BE2C (cell line): Measurements from ENCODE around the gene CCDC3.

ENCODE experiments used
- DNase-seq: peaks from one replicate; pipeline ENCODE4 v3.0.0-alpha.2; 2020
- H3K27me3 ChIP-seq: fragments of 250-450 bp; sonication (Bioruptor Pico); 2 replicates; pipeline ENCODE4 v1.5.1; 2020; ENCODE audit warnings: mild to moderate bottlenecking
- H3K36me3 ChIP-seq: fragments of 250-450 bp; sonication (Bioruptor Pico); 2 replicates; pipeline ENCODE4 v1.5.1; 2020; ENCODE audit warnings: mild to moderate bottlenecking
- H3K4me1 ChIP-seq: fragments of 250-450 bp; sonication (Bioruptor Pico); 2 replicates; pipeline ENCODE4 v1.5.1; 2020
- H3K4me3 ChIP-seq: 2 replicates; pipeline ENCODE4 v1.5.1; 2011; ENCODE audit warnings: low read depth, low read length
- H3K9me3 ChIP-seq: fragments of 250-450 bp; sonication (Bioruptor Pico); 2 replicates; pipeline ENCODE4 v1.5.1; 2020
- CTCF ChIP-seq: IDR thresholded peaks from 2 replicates; pipeline ENCODE4 v1.5.1; 2012; ENCODE audit warnings: mild to moderate bottlenecking, low read depth, low read length

Gene CCDC3

DNA sequence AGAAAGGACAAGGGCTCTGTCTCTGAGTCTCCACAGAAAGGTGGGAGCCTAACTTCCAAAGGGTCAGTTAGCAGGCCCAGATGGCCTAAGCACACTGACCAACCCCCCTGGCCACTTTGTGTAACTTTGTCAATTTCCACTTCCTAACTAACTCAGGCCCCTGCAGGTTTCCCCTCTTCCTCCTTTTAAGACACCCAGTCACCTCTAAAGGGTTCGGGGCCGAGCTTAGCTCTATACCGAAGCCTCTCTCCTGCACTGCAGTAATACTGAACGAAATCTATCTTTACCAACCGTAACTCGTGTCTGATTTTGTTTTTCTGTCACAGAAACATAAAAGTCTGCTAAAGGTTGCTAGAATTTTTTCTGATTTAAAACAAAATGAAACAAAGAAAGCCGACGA is 44.4 kb downstream of the CCDC3 start:
- DNase-seq = no peak
- no peaks in the 10 kb centered on the region for H3K4me1 ChIP-seq
- H3K27me3 ChIP-seq = no peaks in the 10 kb centered on the region
- no peaks in the 10 kb centered on the region for H3K36me3 ChIP-seq
- no peak overlapping the region for H3K4me3 ChIP-seq
- no peaks in the 10 kb centered on the region for H3K9me3 ChIP-seq
- no peak for TF ChIP-seq CTCF

DNA sequence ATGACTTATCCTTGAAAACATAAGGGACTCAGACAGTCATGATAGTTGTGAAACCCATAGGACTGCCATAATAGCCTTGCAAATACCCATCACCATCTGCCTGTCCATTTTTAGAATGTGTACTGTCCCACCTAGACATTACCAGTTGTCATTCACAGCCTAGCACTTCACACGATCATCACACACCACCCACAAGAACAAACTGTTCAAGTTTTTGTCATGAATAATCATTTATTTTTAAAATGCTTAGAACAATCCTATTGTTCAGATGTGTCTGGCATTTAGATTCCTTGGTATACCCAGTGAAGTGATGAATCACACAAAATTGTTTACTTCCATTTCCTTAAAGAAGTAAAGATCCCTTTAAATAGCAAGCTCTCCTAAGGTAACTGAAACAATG is 46.6 kb downstream of the CCDC3 start:
- no peak for TF ChIP-seq CTCF
- no peaks in the 10 kb centered on the region for H3K27me3 ChIP-seq

DNA sequence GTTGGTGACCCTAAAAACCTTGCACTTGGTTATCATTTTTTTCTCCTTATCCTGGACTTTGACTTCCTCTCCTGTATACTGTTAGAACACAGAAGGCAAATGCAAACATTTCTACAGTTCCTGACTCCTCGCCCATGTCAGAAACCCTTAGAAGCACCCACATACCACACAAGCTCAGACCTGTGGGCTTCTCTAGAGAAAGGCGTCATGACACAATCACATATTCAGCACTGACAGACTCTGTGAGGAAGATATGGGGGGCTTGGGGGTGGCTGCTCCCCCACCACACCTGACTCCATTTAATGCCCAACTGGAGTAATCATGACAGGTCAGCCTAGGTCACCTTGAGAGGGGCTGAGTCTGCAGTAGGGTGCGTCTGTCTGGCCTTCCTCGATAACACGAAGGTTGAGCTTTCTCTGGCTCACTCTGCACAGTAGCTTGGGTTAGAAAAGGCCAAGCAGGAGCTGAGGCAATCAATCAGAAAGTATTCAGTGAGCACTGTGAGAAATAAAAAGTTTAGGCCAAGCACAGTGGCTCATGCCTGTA is 50.9 kb downstream of the CCDC3 start:
- DNase-seq = no peak
- TF ChIP-seq CTCF = no peak
- Histone ChIP-seq H3K4me1 (no peaks in the 10 kb centered on the region), H3K27me3 (no peaks in the 10 kb centered on the region), H3K36me3 (no peaks in the 10 kb centered on the region), H3K9me3 (no peaks in the 10 kb centered on the region), H3K4me3 (no peak overlapping the region)

More for the DNA sequence above, 46.6 kb downstream of the CCDC3 start:
- Histone ChIP-seq H3K36me3 (no peaks in the 10 kb centered on the region), H3K9me3 (no peaks in the 10 kb centered on the region), H3K4me1 (no peaks in the 10 kb centered on the region), H3K4me3 (no peak overlapping the region)
- no peak for DNase-seq

GRCh38 chr10:12949248-12949647 is 52.3 kb downstream of the CCDC3 start:
- Histone ChIP-seq H3K36me3 (no peaks in the 10 kb centered on the region), H3K4me1 (no peaks in the 10 kb centered on the region), H3K4me3 (no peak overlapping the region), H3K27me3 (no peaks in the 10 kb centered on the region), H3K9me3 (no peaks in the 10 kb centered on the region)
- TF ChIP-seq CTCF = peak; percentile 46
- peak; percentile 15 for DNase-seq

- no peaks in the 10 kb centered on the region for H3K36me3 ChIP-seq
Observed at GRCh38 chr10:12947741-12948140, 53.8 kb downstream of the CCDC3 start.

More at GRCh38 chr10:12947741-12948140, 53.8 kb downstream of the CCDC3 start:
- H3K9me3 ChIP-seq = no peaks in the 10 kb centered on the region
- DNase-seq = no peak
- TF ChIP-seq CTCF = no peak
- H3K4me1 ChIP-seq = no peaks in the 10 kb centered on the region
- no peaks in the 10 kb centered on the region for H3K27me3 ChIP-seq
- no peak overlapping the region for H3K4me3 ChIP-seq
